ENCODE measurements around the gene CFAP20DC. TPM values are rescaled to one million over a fixed set of nuclear protein-coding genes. Genes with fewer than 3 reads are reported as not detected.

Gene CFAP20DC
- total RNA-seq, 1 experiment from 2014 or later: 5.7 TPM

GRCh38 chr3:58798312-58798711 is 251.5 kb downstream of the CFAP20DC start:
- in situ Hi-C loops (cut with HindIII; ENCODE audit: low pct_unique_long_range_greater_than_20kb, low sequenced_read_pairs): no loop called here
- DNase-seq (ENCODE audit: low read depth, low spot score): no peak

GRCh38 chr3:58794750-58795149 is 255.1 kb downstream of the CFAP20DC start:
- in situ Hi-C loops (cut with HindIII; ENCODE audit: low pct_unique_long_range_greater_than_20kb, low sequenced_read_pairs): no loop called here
- no peak for DNase-seq (ENCODE audit: low read depth, low spot score)

- in situ Hi-C loops (cut with HindIII; ENCODE audit: low pct_unique_long_range_greater_than_20kb, low sequenced_read_pairs): no loop called here
These were observed 255.9 kb downstream of the CFAP20DC start for GRCh38 chr3:58793938-58794337.

GRCh38 chr3:58792921-58793451 is 256.8 kb downstream of the CFAP20DC start:
- in situ Hi-C loops (cut with HindIII; ENCODE audit: low pct_unique_long_range_greater_than_20kb, low sequenced_read_pairs): no loop called here
- no peak for DNase-seq (ENCODE audit: low read depth, low spot score)

More at GRCh38 chr3:58793938-58794337, 255.9 kb downstream of the CFAP20DC start:
- no peak for DNase-seq (ENCODE audit: low read depth, low spot score)

GRCh38 chr3:58789385-58789784 is 260.4 kb downstream of the CFAP20DC start:
- in situ Hi-C loops (cut with HindIII; ENCODE audit: low pct_unique_long_range_greater_than_20kb, low sequenced_read_pairs): no loop called here
- DNase-seq (ENCODE audit: low read depth, low spot score): no peak

- DNase-seq (ENCODE audit: low read depth, low spot score): no peak
- in situ Hi-C loops (cut with HindIII; ENCODE audit: low pct_unique_long_range_greater_than_20kb, low sequenced_read_pairs): no loop called here
These were observed 264.9 kb downstream of the CFAP20DC start for GRCh38 chr3:58784888-58785287.

- in situ Hi-C loops (cut with HindIII; ENCODE audit: low pct_unique_long_range_greater_than_20kb, low sequenced_read_pairs): no loop called here
- no peak for DNase-seq (ENCODE audit: low read depth, low spot score)
These were observed 265.4 kb downstream of the CFAP20DC start for GRCh38 chr3:58784425-58784824.

- in situ Hi-C loops (cut with HindIII; ENCODE audit: low pct_unique_long_range_greater_than_20kb, low sequenced_read_pairs): no loop called here
- no peak for DNase-seq (ENCODE audit: low read depth, low spot score)
These were observed 266.0 kb downstream of the CFAP20DC start for GRCh38 chr3:58783845-58784244.

GRCh38 chr3:58779934-58780333 is 269.9 kb downstream of the CFAP20DC start:
- DNase-seq (ENCODE audit: low read depth, low spot score): no peak
- in situ Hi-C loops (cut with HindIII; ENCODE audit: low pct_unique_long_range_greater_than_20kb, low sequenced_read_pairs): no loop called here

- peak; percentile 14 for DNase-seq (ENCODE audit: low read depth, low spot score)
- in situ Hi-C loops (cut with HindIII; ENCODE audit: low pct_unique_long_range_greater_than_20kb, low sequenced_read_pairs): no loop called here
These were observed 273.6 kb downstream of the CFAP20DC start for GRCh38 chr3:58776231-58776630.

GRCh38 chr3:58772462-58772861 is 277.4 kb downstream of the CFAP20DC start:
- in situ Hi-C loops (cut with HindIII; ENCODE audit: low pct_unique_long_range_greater_than_20kb, low sequenced_read_pairs): no loop called here
- DNase-seq (ENCODE audit: low read depth, low spot score): no peak

GRCh38 chr3:58769065-58769464 is 280.8 kb downstream of the CFAP20DC start:
- no peak for DNase-seq (ENCODE audit: low read depth, low spot score)
- in situ Hi-C loops (cut with HindIII; ENCODE audit: low pct_unique_long_range_greater_than_20kb, low sequenced_read_pairs): no loop called here

- in situ Hi-C loops (cut with HindIII; ENCODE audit: low pct_unique_long_range_greater_than_20kb, low sequenced_read_pairs): no loop called here
- DNase-seq (ENCODE audit: low read depth, low spot score): no peak
These were observed 283.1 kb downstream of the CFAP20DC start for GRCh38 chr3:58766587-58767282.

- DNase-seq (ENCODE audit: low read depth, low spot score): no peak
- in situ Hi-C loops (cut with HindIII; ENCODE audit: low pct_unique_long_range_greater_than_20kb, low sequenced_read_pairs): no loop called here
These were observed 294.7 kb downstream of the CFAP20DC start for GRCh38 chr3:58755150-58755549.

GRCh38 chr3:58754074-58754473 is 295.8 kb downstream of the CFAP20DC start:
- no peak for DNase-seq (ENCODE audit: low read depth, low spot score)
- in situ Hi-C loops (cut with HindIII; ENCODE audit: low pct_unique_long_range_greater_than_20kb, low sequenced_read_pairs): no loop called here

GRCh38 chr3:58751882-58752567 is 297.8 kb downstream of the CFAP20DC start:
- in situ Hi-C loops (cut with HindIII; ENCODE audit: low pct_unique_long_range_greater_than_20kb, low sequenced_read_pairs): no loop called here
- DNase-seq (ENCODE audit: low read depth, low spot score): no peak

- DNase-seq (ENCODE audit: low read depth, low spot score): no peak
- in situ Hi-C loops (cut with HindIII; ENCODE audit: low pct_unique_long_range_greater_than_20kb, low sequenced_read_pairs): no loop called here
These were observed 298.6 kb downstream of the CFAP20DC start for GRCh38 chr3:58751235-58751634.

GRCh38 chr3:58749948-58750347 is 299.9 kb downstream of the CFAP20DC start:
- no peak for DNase-seq (ENCODE audit: low read depth, low spot score)
- in situ Hi-C loops (cut with HindIII; ENCODE audit: low pct_unique_long_range_greater_than_20kb, low sequenced_read_pairs): no loop called here

GRCh38 chr3:58748024-58748423 is 301.8 kb downstream of the CFAP20DC start:
- DNase-seq (ENCODE audit: low read depth, low spot score): no peak
- in situ Hi-C loops (cut with HindIII; ENCODE audit: low pct_unique_long_range_greater_than_20kb, low sequenced_read_pairs): no loop called here

Data from SK-MEL-5 (cell line).